Putamen (tissue), 1 donor: Measurements from ENCODE around the gene OR6Y1.
A peak's percentile ranks its signal among the peaks of the same experiment; 100 is the strongest.

ENCODE experiments used
- DNase-seq: peaks from one replicate; pipeline ENCODE4 v3.0.0-alpha.2; 2016; ENCODE audit warnings: low spot score

The OR6Y1 gene

GRCh38 chr1:158506369-158506987 is 47.7 kb downstream of the OR6Y1 start:
- DNase-seq = no peak

- peak; percentile 22 for DNase-seq
Observed at GRCh38 chr1:158496374-158496773, 57.8 kb downstream of the OR6Y1 start.

- DNase-seq = no peak
Observed at GRCh38 chr1:158494796-158495195, 59.4 kb downstream of the OR6Y1 start.
